Measurements from ENCODE around the gene CDH22. TPM values are rescaled to one million over a fixed set of nuclear protein-coding genes. Genes with fewer than 3 reads are reported as not detected.
A peak's percentile ranks its signal among the peaks of the same experiment; 100 is the strongest.

The CDH22 gene
- total RNA-seq, 1 donor from 2014 or later, result 0.09 TPM

DNA sequence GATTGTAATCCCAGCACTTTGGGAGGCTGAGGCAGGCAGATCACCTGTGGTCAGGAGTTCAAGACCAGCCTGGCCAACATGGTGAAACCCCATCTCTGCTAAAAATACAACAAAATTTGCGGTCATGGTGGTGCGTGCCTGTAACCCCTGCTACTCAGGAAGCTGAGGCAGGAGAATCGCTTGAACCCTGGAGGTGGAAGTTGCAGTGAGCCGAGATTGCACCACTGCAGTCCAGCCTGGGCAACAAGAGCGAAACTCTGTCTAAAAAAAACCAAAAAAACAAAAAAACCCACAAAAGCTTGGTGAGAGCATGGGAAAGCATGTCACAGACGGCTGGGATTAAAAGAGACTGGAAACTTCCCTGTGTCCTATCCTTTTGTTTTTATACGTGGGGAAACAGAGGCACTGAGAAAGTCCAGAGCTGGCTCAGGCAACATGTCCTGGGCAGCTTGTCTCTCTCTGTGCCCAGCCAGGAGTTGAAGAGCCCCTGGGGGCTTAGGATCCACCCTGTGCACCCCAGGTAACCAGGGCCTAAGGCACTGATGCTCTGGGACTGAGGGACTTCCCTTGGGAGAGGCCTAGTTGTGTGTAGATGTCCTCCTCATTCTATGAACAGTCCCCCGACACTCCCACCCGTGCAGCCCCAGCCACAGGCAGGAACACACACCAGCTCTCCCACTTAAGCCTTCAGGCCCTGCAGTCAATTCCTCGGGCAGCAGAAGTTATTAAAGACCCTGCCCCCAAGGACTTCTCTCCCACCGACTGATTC, 174.2 kb downstream of the CDH22 start:
- no peaks in the 10 kb centered on the region for H3K9me3 Mint-ChIP-seq
- TF ChIP-seq, protein P1, sequence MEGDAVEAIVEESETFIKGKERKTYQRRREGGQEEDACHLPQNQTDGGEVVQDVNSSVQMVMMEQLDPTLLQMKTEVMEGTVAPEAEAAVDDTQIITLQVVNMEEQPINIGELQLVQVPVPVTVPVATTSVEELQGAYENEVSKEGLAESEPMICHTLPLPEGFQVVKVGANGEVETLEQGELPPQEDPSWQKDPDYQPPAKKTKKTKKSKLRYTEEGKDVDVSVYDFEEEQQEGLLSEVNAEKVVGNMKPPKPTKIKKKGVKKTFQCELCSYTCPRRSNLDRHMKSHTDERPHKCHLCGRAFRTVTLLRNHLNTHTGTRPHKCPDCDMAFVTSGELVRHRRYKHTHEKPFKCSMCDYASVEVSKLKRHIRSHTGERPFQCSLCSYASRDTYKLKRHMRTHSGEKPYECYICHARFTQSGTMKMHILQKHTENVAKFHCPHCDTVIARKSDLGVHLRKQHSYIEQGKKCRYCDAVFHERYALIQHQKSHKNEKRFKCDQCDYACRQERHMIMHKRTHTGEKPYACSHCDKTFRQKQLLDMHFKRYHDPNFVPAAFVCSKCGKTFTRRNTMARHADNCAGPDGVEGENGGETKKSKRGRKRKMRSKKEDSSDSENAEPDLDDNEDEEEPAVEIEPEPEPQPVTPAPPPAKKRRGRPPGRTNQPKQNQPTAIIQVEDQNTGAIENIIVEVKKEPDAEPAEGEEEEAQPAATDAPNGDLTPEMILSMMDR (IDR thresholded peaks at IDR 0.05), result no peak
- intact Hi-C loops (cut with micrococcal nuclease), result loop anchor here (2.0 kb wide), 2 partner anchors 45 to 119 kb away; partner anchors contain the start of gene NCOA5
- no peak overlapping the region for H3K27ac Mint-ChIP-seq
- peaks cover 61% of the 10 kb centered on the region for H3K4me1 Mint-ChIP-seq
- peaks cover 9% of the 10 kb centered on the region for H3K36me3 Mint-ChIP-seq (ENCODE audit: low read depth)
- ChIA-PET POLR2A (interaction anchor here (6.2 kb wide), 1 partner anchor 15 kb away, joined by 130 read pairs; the partner anchor contains the start of gene CD40), CTCF (interaction anchor here (2.5 to 5.9 kb wide), 2 partner anchors 35 to 111 kb away, joined by 9 to 32 read pairs; no protein-coding TSS in a partner anchor)
- DNase-seq, result no peak
- peaks cover 12% of the 10 kb centered on the region for H3K27me3 Mint-ChIP-seq
- H3K4me3 Mint-ChIP-seq, result no peak overlapping the region
- no peak for ATAC-seq (ENCODE audit: low read depth)

DNA sequence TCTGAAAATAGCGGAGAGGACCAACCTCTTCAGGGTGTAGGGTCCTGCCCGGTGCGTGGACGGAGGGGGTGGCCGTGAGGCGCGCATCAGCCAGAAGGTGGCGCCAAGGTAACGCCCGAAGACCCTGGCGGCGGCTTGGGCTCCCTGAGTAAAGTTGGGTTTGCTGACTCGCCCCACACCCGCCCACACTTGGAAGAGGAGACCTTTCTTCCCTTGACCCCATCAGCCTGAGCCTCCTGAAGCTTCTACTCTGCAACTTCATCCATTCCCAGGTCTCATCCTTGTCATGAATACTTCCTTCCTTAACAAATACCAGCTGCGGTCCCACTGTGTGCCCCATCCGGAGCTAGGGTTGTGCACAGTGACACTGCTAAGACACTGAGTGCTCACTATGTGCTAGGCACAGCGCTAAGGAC, 175.6 kb downstream of the CDH22 start:
- ATAC-seq (ENCODE audit: low read depth) (peak; percentile 76), DNase-seq (peak; percentile 66)
- TF ChIP-seq, protein P1 (IDR thresholded peaks at IDR 0.05), result peak; percentile 20
- no peak overlapping the region for H3K4me3 Mint-ChIP-seq
- no peaks in the 10 kb centered on the region for H3K9me3 Mint-ChIP-seq
- H3K36me3 Mint-ChIP-seq (ENCODE audit: low read depth), result peaks cover 23% of the 10 kb centered on the region
- intact Hi-C loops (cut with micrococcal nuclease), result loop anchor here (1.0 to 2.0 kb wide), 8 partner anchors 33 to 279 kb away; partner anchors contain the start of gene NCOA5
- CTCF ChIA-PET, result interaction anchor here (0.6 to 5.9 kb wide), 15 partner anchors 10 to 1181 kb away, joined by 3 to 32 read pairs (median 5); no protein-coding TSS in a partner anchor
- peaks cover 71% of the 10 kb centered on the region for H3K4me1 Mint-ChIP-seq
- H3K27me3 Mint-ChIP-seq, result peaks cover 9% of the 10 kb centered on the region
- POLR2A ChIA-PET, result interaction anchor here (1.0 to 6.2 kb wide), 7 partner anchors 13 to 548 kb away, joined by 3 to 130 read pairs (median 4); partner anchors contain the start of genes CD40 and ELMO2
- H3K27ac Mint-ChIP-seq, result peak overlapping the region; percentile 10

DNA sequence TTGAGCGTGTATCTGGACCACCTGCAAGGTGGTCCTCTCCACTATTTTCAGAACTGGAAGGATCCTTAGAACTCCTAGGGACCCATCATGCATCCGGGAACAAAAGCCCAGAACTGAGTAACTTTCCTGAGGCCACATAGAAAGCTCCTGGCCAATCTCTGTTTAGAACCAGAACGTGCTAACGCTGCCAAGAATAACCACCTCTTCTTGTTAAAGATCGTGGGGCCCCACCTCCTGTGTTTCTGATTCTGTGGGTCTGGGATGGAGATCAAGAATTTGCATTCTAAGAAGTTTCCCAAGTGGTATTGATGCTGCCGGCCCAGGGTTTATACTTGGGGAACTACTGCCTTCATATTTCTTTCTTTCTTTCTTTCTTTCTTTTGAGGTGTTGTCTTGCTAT, 176.9 kb downstream of the CDH22 start:
- intact Hi-C loops (cut with micrococcal nuclease), result no loop called here
- H3K27me3 Mint-ChIP-seq, result peaks cover 5% of the 10 kb centered on the region
- H3K27ac Mint-ChIP-seq, result peak overlapping the region; percentile 70
- H3K9me3 Mint-ChIP-seq, result no peaks in the 10 kb centered on the region
- ChIA-PET POLR2A (interaction anchor here (0.9 to 6.2 kb wide), 6 partner anchors 12 to 275 kb away, joined by 4 to 130 read pairs (median 12); partner anchors contain the start of genes CD40 and ELMO2), CTCF (interaction anchor here (1.4 to 5.9 kb wide), 6 partner anchors 12 to 109 kb away, joined by 3 to 32 read pairs (median 10); no protein-coding TSS in a partner anchor)
- TF ChIP-seq, protein P1 (IDR thresholded peaks at IDR 0.05), result no peak
- DNase-seq, result no peak
- no peak overlapping the region for H3K4me3 Mint-ChIP-seq
- no peak for ATAC-seq (ENCODE audit: low read depth)
- peaks cover 32% of the 10 kb centered on the region for H3K36me3 Mint-ChIP-seq (ENCODE audit: low read depth)
- peaks cover 69% of the 10 kb centered on the region for H3K4me1 Mint-ChIP-seq

DNA sequence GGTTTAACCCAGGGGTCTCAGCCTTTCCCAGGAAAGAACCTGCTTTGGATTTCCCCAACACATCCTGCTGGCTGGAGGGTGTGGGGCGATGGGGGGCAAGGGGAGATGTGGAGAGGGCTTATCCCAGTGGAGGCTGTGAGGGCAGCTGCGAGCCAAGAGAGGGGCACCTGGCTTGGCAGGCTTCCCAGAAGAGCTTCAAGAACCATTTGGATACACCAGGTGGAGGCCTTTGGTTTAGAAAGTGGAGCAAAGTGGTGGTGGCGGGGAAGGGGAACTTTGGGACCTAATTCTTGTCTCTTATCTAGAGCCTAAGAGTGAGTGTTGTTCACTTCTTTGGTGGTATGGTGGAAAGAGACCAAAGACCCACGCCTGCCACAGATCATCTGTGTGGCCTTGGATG, 177.8 kb downstream of the CDH22 start:
- peak overlapping the region; percentile 70 for H3K27ac Mint-ChIP-seq
- CTCF ChIA-PET, result interaction anchor here (1.2 to 5.9 kb wide), 6 partner anchors 10 to 116 kb away, joined by 3 to 32 read pairs (median 10); no protein-coding TSS in a partner anchor

More for the DNA sequence above, 177.8 kb downstream of the CDH22 start:
- Mint-ChIP-seq H3K27me3 (no peaks in the 10 kb centered on the region), H3K4me1 (peaks cover 68% of the 10 kb centered on the region), H3K9me3 (no peaks in the 10 kb centered on the region), H3K4me3 (no peak overlapping the region), H3K36me3 (ENCODE audit: low read depth) (peaks cover 41% of the 10 kb centered on the region)
- POLR2A ChIA-PET, result interaction anchor here (0.6 to 6.2 kb wide), 13 partner anchors 11 to 276 kb away, joined by 3 to 130 read pairs (median 4); partner anchors contain the start of genes CD40, ELMO2 and ZNF335
- intact Hi-C loops (cut with micrococcal nuclease), result no loop called here
- ATAC-seq (ENCODE audit: low read depth) (peak; percentile 7), DNase-seq (no peak)
- TF ChIP-seq, protein P1 (IDR thresholded peaks at IDR 0.05), result no peak
